Jurkat, Clone E6-1 (cell line): ENCODE data around the gene RAB9B.
"Not testable (repeated sequence)": the region's sequence is repeated elsewhere in the genome, so short reads cannot be mapped to it uniquely, and the experiment has no call there.

Source experiments
- DNase-seq: peaks from one replicate; pipeline ENCODE4 v3.0.0-alpha.2; 2011; ENCODE audit warnings: low read depth, low spot score
- H3K4me3 ChIP-seq: 2 replicates; pipeline ENCODE4 v1.5.1; 2011; ENCODE audit warnings: mild to moderate bottlenecking, low read length, control low read depth, moderate library complexity

The RAB9B gene

GRCh38 chrX:103818842-103819619 is 13.0 kb downstream of the RAB9B start:
- DNase-seq = no peak
- H3K4me3 ChIP-seq = no peak overlapping the region

GRCh38 chrX:103817502-103817901 is 14.6 kb downstream of the RAB9B start:
- H3K4me3 ChIP-seq = no peak overlapping the region
- peak; percentile 48 for DNase-seq

- DNase-seq, H3K4me3 ChIP-seq: not testable (repeated sequence)
Observed at GRCh38 chrX:103817101-103817500, 15.0 kb downstream of the RAB9B start.

- no peak overlapping the region for H3K4me3 ChIP-seq
- DNase-seq = no peak
Observed at GRCh38 chrX:103811858-103812257, 20.2 kb downstream of the RAB9B start.

GRCh38 chrX:103806862-103807474 is 25.1 kb downstream of the RAB9B start:
- no peak for DNase-seq
- H3K4me3 ChIP-seq = no peak overlapping the region

- DNase-seq = no peak
Observed at GRCh38 chrX:103805860-103806259, 26.2 kb downstream of the RAB9B start.

GRCh38 chrX:103800318-103800717 is 31.7 kb downstream of the RAB9B start:
- DNase-seq = peak; percentile 2
- H3K4me3 ChIP-seq = no peak overlapping the region

More at GRCh38 chrX:103805860-103806259, 26.2 kb downstream of the RAB9B start:
- no peak overlapping the region for H3K4me3 ChIP-seq

- H3K4me3 ChIP-seq = no peak overlapping the region
- no peak for DNase-seq
Observed at GRCh38 chrX:103797691-103798090, 34.4 kb downstream of the RAB9B start.

- no peak for DNase-seq
- no peak overlapping the region for H3K4me3 ChIP-seq
Observed at GRCh38 chrX:103794119-103794518, 37.9 kb downstream of the RAB9B start.

- no peak overlapping the region for H3K4me3 ChIP-seq
- no peak for DNase-seq
Observed at GRCh38 chrX:103793545-103793940, 38.5 kb downstream of the RAB9B start.

- no peak for DNase-seq
- no peak overlapping the region for H3K4me3 ChIP-seq
Observed at GRCh38 chrX:103792916-103793544, 39.0 kb downstream of the RAB9B start.

- no peak for DNase-seq
- H3K4me3 ChIP-seq = no peak overlapping the region
Observed at GRCh38 chrX:103791826-103792485, 40.1 kb downstream of the RAB9B start.

GRCh38 chrX:103791228-103791627 is 40.8 kb downstream of the RAB9B start:
- DNase-seq = no peak
- H3K4me3 ChIP-seq = no peak overlapping the region

- no peak for DNase-seq
- H3K4me3 ChIP-seq = no peak overlapping the region
Observed at GRCh38 chrX:103789004-103789403, 43.1 kb downstream of the RAB9B start.

- H3K4me3 ChIP-seq = no peak overlapping the region
- DNase-seq = no peak
Observed at GRCh38 chrX:103783971-103784370, 48.1 kb downstream of the RAB9B start.

- no peak overlapping the region for H3K4me3 ChIP-seq
- no peak for DNase-seq
Observed at GRCh38 chrX:103783196-103783595, 48.9 kb downstream of the RAB9B start.

- no peak overlapping the region for H3K4me3 ChIP-seq
- DNase-seq = no peak
Observed at GRCh38 chrX:103782640-103783039, 49.4 kb downstream of the RAB9B start.

GRCh38 chrX:103781706-103782105 is 50.4 kb downstream of the RAB9B start:
- no peak for DNase-seq
- no peak overlapping the region for H3K4me3 ChIP-seq

- H3K4me3 ChIP-seq = no peak overlapping the region
- DNase-seq = no peak
Observed at GRCh38 chrX:103781062-103781402, 51.0 kb downstream of the RAB9B start.
